RCC 7860 (cell line): ENCODE measurements around the gene RPL19.
"Not testable (repeated sequence)": the region's sequence is repeated elsewhere in the genome, so short reads cannot be mapped to it uniquely, and the experiment has no call there.

Experiments
- DNase-seq: peaks from one replicate; pipeline ENCODE4 v3.0.0-alpha.2; 2015; ENCODE audit warnings: low spot score
- FAIRE-seq: peaks from 2 replicates; lab custom pipeline; 2012; peaks lifted over from hg19 to GRCh38; lab: Jason Lieb, UNC

The RPL19 gene

GRCh38 chr17:39239640-39240314, 39.7 kb downstream of the RPL19 start:
- FAIRE-seq, result no peak

GRCh38 chr17:39240631-39241030, 40.5 kb downstream of the RPL19 start:
- FAIRE-seq, result no peak
- no peak for DNase-seq

More at GRCh38 chr17:39239640-39240314, 39.7 kb downstream of the RPL19 start:
- DNase-seq, result no peak

GRCh38 chr17:39243155-39243554, 43.1 kb downstream of the RPL19 start:
- DNase-seq (no peak), FAIRE-seq (no peak)

- FAIRE-seq (no peak), DNase-seq (no peak)
These were observed 44.0 kb downstream of the RPL19 start for GRCh38 chr17:39244016-39244599.

- peak; percentile 51 for DNase-seq
- no peak for FAIRE-seq
These were observed 44.8 kb downstream of the RPL19 start for GRCh38 chr17:39244600-39245570.

GRCh38 chr17:39246274-39246673, 46.2 kb downstream of the RPL19 start:
- DNase-seq (no peak), FAIRE-seq (no peak)

- DNase-seq, FAIRE-seq: not testable (repeated sequence)
These were observed 50.0 kb downstream of the RPL19 start for GRCh38 chr17:39250076-39250475.

- DNase-seq, result no peak
- no peak for FAIRE-seq
These were observed 51.9 kb downstream of the RPL19 start for GRCh38 chr17:39251997-39252396.

GRCh38 chr17:39252788-39253460, 52.8 kb downstream of the RPL19 start:
- no peak for FAIRE-seq
- no peak for DNase-seq
